HepG2 (cell line): ENCODE data around the gene SESN2. TPM values are rescaled to one million over a fixed set of nuclear protein-coding genes. Genes with fewer than 3 reads are reported as not detected.

Experiments
- ELF3 ChIP-seq: IDR thresholded peaks from 2 replicates; pipeline ENCODE4 v1.6.1; 2016; ENCODE audit warnings: missing genetic modification reagents, missing compliant biosample characterization
- GATAD2A ChIP-seq: IDR thresholded peaks from 2 replicates; pipeline ENCODE4 v1.6.1; 2016
- HMGXB4 ChIP-seq, 2 experiments: sonication (generic) in 1 of 2; formaldehyde crosslinking in 1 of 2; IDR thresholded peaks; 2 replicates each; pipeline versions ENCODE4 v1.4.0 to v1.6.1; 2018 to 2020; ENCODE audit warnings: missing genetic modification reagents in 2 of 2, borderline replicate concordance in 1 of 2, low read depth in 1 of 2, mild to moderate bottlenecking in 1 of 2, missing biosample characterization in 1 of 2
- IRX3 ChIP-seq: sonication (generic); formaldehyde crosslinking; IDR thresholded peaks from 2 replicates; pipeline ENCODE4 v1.8.1; 2023; ENCODE audit warnings: mild to moderate bottlenecking, low read depth, missing genetic modification reagents, borderline replicate concordance
- KAT2B ChIP-seq: fragments of 150-350 bp; IDR thresholded peaks from 2 replicates; pipeline ENCODE4 v1.6.1; 2014; ENCODE audit warnings: low read depth, low read length, borderline replicate concordance
- KDM6A ChIP-seq: IDR thresholded peaks from 2 replicates; pipeline ENCODE4 v1.6.1; 2016; ENCODE audit warnings: low read depth
- NFATC3 ChIP-seq: sonication (generic); formaldehyde crosslinking; IDR thresholded peaks from 2 replicates; pipeline ENCODE4 v1.5.1; 2020; ENCODE audit warnings: mild to moderate bottlenecking, missing genetic modification reagents
- SIN3B ChIP-seq: fragments of 150-350 bp; IDR thresholded peaks from 2 replicates; pipeline ENCODE4 v1.6.1; 2014; ENCODE audit warnings: low read length
- SIX4 ChIP-seq: sonication (generic); formaldehyde crosslinking; IDR thresholded peaks from 2 replicates; pipeline ENCODE4 v1.4.0; 2020; ENCODE audit warnings: missing genetic modification reagents
- STAG1 ChIP-seq: sonication (generic); formaldehyde crosslinking; IDR thresholded peaks from 2 replicates; pipeline ENCODE4 v1.4.0; 2020; ENCODE audit warnings: missing genetic modification reagents
- ZNF121 ChIP-seq: sonication (generic); formaldehyde crosslinking; IDR thresholded peaks from 2 replicates; pipeline ENCODE4 v1.5.0; 2020; ENCODE audit warnings: mild to moderate bottlenecking, missing genetic modification reagents
- ZNF350 ChIP-seq: sonication (generic); formaldehyde crosslinking; IDR thresholded peaks from 2 replicates; pipeline ENCODE4 v1.4.0; 2020; ENCODE audit warnings: mild to moderate bottlenecking, low read depth, missing genetic modification reagents, borderline replicate concordance
- ZNF556 ChIP-seq: sonication (generic); formaldehyde crosslinking; IDR thresholded peaks from 2 replicates; pipeline ENCODE4 v1.4.0; 2020; ENCODE audit warnings: mild to moderate bottlenecking, missing genetic modification reagents, borderline replicate concordance
- ZNF567 ChIP-seq: sonication (generic); formaldehyde crosslinking; IDR thresholded peaks from 2 replicates; pipeline ENCODE4 v1.8.1; 2023; ENCODE audit warnings: mild to moderate bottlenecking, missing genetic modification reagents, borderline replicate concordance
- ZNF605 ChIP-seq: sonication (generic); formaldehyde crosslinking; IDR thresholded peaks from 2 replicates; pipeline ENCODE4 v1.8.0; 2022; ENCODE audit warnings: mild to moderate bottlenecking, missing genetic modification reagents
- ZSCAN21 ChIP-seq: sonication (generic); formaldehyde crosslinking; IDR thresholded peaks from 2 replicates; pipeline ENCODE4 v1.8.0; 2022; ENCODE audit warnings: mild to moderate bottlenecking, missing genetic modification reagents, moderate library complexity, borderline replicate concordance
- ZSCAN9 ChIP-seq: IDR thresholded peaks from 2 replicates; pipeline ENCODE4 v1.6.1; 2016; ENCODE audit warnings: borderline replicate concordance
- polyA plus RNA-seq, 8 experiments: library from polyadenylated mRNA; depleted of rRNA in 3 of 8; stranded (reverse) in 7 of 8; unstranded in 1 of 8; fragments of >200 nt; fragmentation: Illumina TruSeq in 4 of 8; extraction: Trizol in 4 of 8; gene quantifications; 2 replicates each; pipeline versions ENCODE4 v1.2.1 to v1.2.3, GENCODE V29; 2011 to 2016; ENCODE audit warnings: low read depth in 4 of 8, missing spikeins in 1 of 8, mixed read lengths in 1 of 8; ENCODE audit not compliant: insufficient read depth in 1 of 8
- total RNA-seq, 5 experiments: library from RNA; depleted of rRNA; stranded (reverse); fragments of >200 nt; fragmentation: Illumina TruSeq; extraction: Trizol; gene quantifications; 2 replicates each; pipeline ENCODE4 v1.2.3, GENCODE V29; 2016; ENCODE audit warnings: low read depth in 1 of 5
- TF ChIP-seq, protein P1 (sequence below): sonication (generic); formaldehyde crosslinking; IDR thresholded peaks from 2 replicates; pipeline ENCODE4 v1.4.0; 2020; ENCODE audit warnings: missing genetic modification reagents, borderline replicate concordance

SESN2 gene
- total and polyA plus RNA-seq, 2 of the 13 experiments (the other 11 are each of a cell fraction or from before 2014, with no cell fraction given): 13.2 to 19.1 TPM

GRCh38 chr1:28248273-28249012, 10.9 kb upstream of the SESN2 start (continued):
- TF ChIP-seq KAT2B (no peak), ZNF605 (CRISPR knock-in tag) (no peak), ZNF567 (0 out of 2 replicates have a peak, but pooled peaks have one; percentile 29), ZSCAN9 (peak; percentile 40; the same call in 1 of the 2 replicates), SIX4 (CRISPR knock-in tag) (no peak), HMGXB4 (CRISPR knock-in tag; IDR thresholded peaks at IDR 0.05; ENCODE audit: borderline replicate concordance in 1 of 2, low read depth in 1 of 2) (peak; percentile 57 to 58; a peak in 2 of 4 replicates), NFATC3 (0 out of 2 replicates have a peak, but pooled peaks have one; percentile 80), KDM6A (CRISPR knock-in tag) (0 out of 2 replicates have a peak, but pooled peaks have one; percentile 8), GATAD2A (peak; percentile 51), SIN3B (0 out of 2 replicates have a peak, but pooled peaks have one; percentile 41), ZSCAN21 (CRISPR knock-in tag) (peak; percentile 99), STAG1 (peak; percentile 91), IRX3 (CRISPR knock-in tag) (no peak), ZNF121 (peak; percentile 52; the same call in 1 of the 2 replicates), ZNF350 (CRISPR knock-in tag) (peak; percentile 27; the same call in 1 of the 2 replicates), ELF3 (CRISPR knock-in tag) (peak; percentile 46), ZNF556 (CRISPR knock-in tag) (no peak)
- TF ChIP-seq, protein P1, sequence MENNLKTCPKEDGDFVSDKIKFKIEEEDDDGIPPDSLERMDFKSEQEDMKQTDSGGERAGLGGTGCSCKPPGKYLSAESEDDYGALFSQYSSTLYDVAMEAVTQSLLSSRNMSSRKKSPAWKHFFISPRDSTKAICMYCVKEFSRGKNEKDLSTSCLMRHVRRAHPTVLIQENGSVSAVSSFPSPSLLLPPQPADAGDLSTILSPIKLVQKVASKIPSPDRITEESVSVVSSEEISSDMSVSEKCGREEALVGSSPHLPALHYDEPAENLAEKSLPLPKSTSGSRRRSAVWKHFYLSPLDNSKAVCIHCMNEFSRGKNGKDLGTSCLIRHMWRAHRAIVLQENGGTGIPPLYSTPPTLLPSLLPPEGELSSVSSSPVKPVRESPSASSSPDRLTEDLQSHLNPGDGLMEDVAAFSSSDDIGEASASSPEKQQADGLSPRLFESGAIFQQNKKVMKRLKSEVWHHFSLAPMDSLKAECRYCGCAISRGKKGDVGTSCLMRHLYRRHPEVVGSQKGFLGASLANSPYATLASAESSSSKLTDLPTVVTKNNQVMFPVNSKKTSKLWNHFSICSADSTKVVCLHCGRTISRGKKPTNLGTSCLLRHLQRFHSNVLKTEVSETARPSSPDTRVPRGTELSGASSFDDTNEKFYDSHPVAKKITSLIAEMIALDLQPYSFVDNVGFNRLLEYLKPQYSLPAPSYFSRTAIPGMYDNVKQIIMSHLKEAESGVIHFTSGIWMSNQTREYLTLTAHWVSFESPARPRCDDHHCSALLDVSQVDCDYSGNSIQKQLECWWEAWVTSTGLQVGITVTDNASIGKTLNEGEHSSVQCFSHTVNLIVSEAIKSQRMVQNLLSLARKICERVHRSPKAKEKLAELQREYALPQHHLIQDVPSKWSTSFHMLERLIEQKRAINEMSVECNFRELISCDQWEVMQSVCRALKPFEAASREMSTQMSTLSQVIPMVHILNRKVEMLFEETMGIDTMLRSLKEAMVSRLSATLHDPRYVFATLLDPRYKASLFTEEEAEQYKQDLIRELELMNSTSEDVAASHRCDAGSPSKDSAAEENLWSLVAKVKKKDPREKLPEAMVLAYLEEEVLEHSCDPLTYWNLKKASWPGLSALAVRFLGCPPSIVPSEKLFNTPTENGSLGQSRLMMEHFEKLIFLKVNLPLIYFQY (CRISPR knock-in tag): peak; percentile 50; the same call in 1 of the 2 replicates
